GM12874 (cell line): ENCODE data around the gene CDH20.

Experiments used
- TF ChIP-seq, protein P1 (sequence below): IDR thresholded peaks from 2 replicates; pipeline ENCODE4 v1.5.1; 2011; ENCODE audit warnings: low read depth, mild to moderate bottlenecking, control low read depth, low read length, moderate library complexity; ENCODE audit not compliant: insufficient read depth

The CDH20 gene

DNA sequence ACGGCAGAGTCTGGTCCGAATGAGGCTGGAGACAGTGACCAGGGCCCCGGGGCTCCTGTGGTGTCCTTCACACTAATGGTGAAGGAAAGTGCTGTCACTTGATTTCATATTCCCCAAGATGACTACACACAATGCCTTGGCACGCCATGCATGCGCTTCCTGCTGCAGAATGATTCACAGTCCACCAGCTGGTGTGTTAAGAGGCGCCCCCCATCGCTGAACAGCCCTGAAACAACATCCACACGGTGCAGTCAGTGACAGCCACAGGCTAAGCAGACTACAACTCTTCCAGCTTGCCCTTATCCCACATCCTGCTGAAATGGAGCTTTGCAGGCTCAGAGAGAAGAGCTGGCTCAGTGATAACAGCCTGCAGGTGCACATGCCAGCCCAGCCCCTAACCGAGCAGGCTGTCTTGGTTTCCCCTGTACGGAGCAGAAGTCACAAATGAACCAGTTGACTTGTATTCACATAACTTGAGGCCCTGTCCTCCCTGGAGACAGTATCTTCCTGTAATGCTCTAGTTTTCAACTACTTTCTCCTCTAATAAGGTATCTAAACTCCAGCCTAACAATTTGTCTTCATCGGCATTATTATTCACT lies 24.3 kb upstream of the CDH20 start:
- TF ChIP-seq, protein P1, sequence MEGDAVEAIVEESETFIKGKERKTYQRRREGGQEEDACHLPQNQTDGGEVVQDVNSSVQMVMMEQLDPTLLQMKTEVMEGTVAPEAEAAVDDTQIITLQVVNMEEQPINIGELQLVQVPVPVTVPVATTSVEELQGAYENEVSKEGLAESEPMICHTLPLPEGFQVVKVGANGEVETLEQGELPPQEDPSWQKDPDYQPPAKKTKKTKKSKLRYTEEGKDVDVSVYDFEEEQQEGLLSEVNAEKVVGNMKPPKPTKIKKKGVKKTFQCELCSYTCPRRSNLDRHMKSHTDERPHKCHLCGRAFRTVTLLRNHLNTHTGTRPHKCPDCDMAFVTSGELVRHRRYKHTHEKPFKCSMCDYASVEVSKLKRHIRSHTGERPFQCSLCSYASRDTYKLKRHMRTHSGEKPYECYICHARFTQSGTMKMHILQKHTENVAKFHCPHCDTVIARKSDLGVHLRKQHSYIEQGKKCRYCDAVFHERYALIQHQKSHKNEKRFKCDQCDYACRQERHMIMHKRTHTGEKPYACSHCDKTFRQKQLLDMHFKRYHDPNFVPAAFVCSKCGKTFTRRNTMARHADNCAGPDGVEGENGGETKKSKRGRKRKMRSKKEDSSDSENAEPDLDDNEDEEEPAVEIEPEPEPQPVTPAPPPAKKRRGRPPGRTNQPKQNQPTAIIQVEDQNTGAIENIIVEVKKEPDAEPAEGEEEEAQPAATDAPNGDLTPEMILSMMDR: no peak

DNA sequence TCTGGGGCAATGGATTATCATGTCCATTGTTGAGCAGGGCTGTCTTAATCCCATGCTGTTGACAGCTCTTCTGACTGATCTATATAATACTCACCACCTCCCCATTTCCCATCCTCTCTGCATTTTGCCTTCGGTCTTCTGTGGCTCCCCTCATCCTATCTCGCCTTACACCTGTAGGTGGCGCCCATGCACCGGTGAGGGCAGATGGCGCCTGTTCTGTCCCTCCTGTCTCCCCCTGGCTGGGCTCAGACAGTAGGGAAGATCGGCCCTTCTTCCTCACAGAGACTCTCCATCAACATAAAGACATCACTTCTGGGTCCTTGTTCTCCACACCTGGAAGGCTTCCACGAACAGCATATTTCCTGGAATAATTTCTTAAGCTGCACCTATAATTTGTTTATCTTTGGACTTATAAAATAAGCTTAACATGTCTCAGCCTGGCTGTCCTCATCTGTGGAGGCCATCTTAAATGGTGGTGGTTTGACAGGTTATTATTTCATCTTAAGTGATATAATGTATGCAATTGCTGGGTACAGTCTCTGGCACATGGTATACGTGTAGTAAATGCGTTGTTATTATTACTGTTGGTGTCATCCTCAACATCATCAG lies 10.9 kb upstream of the CDH20 start:
- TF ChIP-seq, protein P1: peak; percentile 89

- TF ChIP-seq, protein P1: no peak
Observed at GRCh38 chr18:61323951-61324350, 9.3 kb upstream of the CDH20 start.

DNA sequence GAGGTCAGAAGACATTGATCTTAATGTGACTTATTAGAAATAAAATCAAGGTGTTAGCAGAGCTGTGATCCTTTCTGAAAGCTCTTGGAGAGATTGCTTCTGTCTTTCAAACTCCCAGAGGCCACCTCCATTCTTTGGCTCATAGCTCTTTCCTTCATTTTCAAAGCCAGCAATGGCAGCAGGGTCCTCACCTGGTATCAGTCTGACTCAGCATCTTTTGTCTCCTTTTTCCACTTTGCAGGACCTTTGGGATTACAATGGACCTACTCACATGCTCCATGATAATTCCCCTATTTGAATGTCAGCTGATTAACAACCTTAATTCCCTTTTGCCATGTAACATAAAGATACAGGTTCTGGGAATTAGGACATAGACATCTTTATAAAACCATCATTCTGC lies 6.8 kb upstream of the CDH20 start:
- TF ChIP-seq, protein P1: no peak

GRCh38 chr18:61329398-61329797 lies 3.8 kb upstream of the CDH20 start:
- TF ChIP-seq, protein P1: no peak

GRCh38 chr18:61331051-61331450 lies 2.2 kb upstream of the CDH20 start:
- TF ChIP-seq, protein P1: no peak

DNA sequence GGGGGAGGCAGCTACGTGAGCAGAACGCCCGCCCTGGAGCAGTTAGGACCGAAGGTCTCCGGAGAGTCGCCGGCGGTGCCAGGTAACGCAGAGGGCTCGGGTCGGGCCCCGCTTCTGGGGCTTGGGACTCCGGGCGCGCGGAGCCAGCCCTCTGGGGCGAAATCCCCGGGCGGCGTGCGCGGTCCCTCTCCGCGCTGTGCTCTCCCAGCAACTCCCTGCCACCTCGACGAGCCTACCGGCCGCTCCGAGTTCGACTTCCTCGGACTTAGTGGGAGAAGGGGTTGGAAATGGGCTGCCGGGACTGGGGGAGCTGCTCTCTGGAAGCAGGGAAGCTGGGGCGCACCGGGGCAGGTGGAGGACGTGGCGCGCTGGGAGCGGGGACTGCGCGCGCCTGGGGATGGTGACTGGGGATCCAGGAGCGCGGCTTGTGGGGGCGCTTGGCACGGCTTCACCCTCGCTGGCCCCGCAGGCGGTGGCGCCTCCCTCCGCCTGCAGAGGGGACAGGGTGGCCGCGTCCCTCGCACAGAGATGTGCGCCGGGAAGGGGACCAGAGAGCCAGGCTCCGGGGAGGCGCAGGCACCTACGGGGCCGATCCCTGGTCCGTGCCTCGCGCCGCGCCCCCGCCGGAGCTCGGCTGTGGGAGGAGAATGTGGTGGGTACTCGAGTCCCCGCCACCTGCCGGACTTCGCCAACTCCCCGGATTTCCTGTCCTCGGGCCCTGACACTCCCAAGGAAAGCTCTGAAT lies 688 bp downstream of the CDH20 start:
- TF ChIP-seq, protein P1: no peak
